SK-MEL-5 (cell line): ENCODE measurements around the gene TRMT1. TPM values are rescaled to one million over a fixed set of nuclear protein-coding genes. Genes with fewer than 3 reads are reported as not detected.

Experiments used
- DNase-seq: peaks from one replicate; pipeline ENCODE4 v3.0.0-alpha.2; 2016; ENCODE audit warnings: low read depth, low spot score
- in situ Hi-C: cut with HindIII; loops from 2 replicates; pipeline ENCODE4 v1.10.0; 2016; ENCODE audit warnings: low sequenced_read_pairs, high pct_unique_total_duplicates, low pct_unique_long_range_greater_than_20kb
- total RNA-seq: library from RNA; depleted of rRNA; stranded (reverse); fragments of >200 nt; shearing (Covaris generic); gene quantifications from 2 replicates; pipeline ENCODE4 v1.2.3, GENCODE V29; 2014

TRMT1 gene
- total RNA-seq, 1 experiment from 2014 or later, result 32.9 TPM

DNA sequence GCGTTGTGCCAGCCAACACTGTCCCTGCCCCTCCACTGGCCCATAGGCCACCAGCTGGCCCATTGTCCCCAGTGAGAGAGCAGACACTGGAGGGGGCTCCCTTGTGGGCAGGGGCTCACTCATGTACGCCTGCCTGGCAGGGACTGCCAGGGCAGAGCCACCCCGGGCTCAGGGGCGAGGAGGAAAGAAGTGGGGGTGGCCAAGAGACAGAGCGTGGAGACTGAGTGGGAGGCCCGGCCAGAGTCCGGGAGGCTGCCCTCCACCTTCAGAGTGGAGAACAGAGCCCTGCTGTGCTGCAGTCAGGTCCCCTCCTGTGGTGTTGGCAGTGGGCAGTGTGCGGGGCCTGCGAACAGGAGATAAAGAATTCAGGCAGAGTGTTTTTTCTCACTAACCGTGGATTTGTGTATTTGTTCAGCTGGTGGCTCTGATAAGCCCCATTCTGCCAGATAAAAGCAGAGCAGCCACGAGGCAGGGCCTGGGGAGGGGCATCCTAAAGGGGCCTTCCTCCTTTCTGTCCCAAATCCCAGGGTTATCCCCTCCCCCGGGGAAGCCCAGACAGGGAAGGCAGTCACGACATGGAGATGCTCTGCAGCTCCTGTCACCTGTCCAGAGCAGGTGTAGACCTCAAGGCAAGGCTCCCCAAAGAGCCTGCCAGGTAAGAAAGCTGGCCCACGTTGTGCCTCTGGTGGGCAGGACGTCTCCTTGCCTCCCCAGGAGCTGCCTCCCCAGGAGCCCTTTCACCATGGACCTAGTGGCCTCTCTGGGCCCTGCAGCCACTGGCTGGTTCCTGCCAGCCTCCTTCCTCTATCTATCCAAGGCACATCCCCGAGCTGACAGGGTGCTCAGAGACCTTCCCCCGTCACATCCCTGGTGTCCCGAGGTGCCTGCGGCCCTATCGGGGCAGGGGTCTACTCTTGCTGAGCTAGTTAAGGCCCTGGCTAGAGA, 46.9 kb downstream of the TRMT1 start:
- DNase-seq, result no peak
- in situ Hi-C loops, result no loop called here

GRCh38 chr19:13068085-13068846, 48.3 kb downstream of the TRMT1 start:
- in situ Hi-C loops, result no loop called here
- DNase-seq, result no peak

- in situ Hi-C loops, result no loop called here
- no peak for DNase-seq
Measured at GRCh38 chr19:13066933-13067807, 49.4 kb downstream of the TRMT1 start.

GRCh38 chr19:13066226-13066625, 50.3 kb downstream of the TRMT1 start:
- in situ Hi-C loops, result no loop called here

DNA sequence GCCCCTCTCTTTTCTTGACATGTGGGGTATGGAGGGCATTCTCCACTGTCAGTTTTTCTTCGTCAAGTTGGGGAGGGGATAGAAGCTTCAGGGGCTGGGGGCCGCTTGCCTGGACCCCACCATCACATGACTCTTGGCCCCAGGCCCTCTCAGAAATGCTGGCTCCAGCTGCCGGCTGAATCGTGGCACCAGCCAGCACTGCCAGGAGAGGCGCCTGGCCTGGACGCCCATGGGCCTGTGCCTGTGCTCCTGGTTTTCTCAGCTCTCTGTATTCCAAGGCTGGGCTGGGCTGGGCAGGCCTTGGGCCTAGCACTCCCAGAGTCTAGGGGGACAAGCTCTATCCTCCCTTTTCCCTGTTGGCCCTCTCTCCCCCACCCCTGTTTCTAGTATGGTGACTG, 52.4 kb downstream of the TRMT1 start:
- in situ Hi-C loops, result no loop called here
- no peak for DNase-seq

More at GRCh38 chr19:13066226-13066625, 50.3 kb downstream of the TRMT1 start:
- DNase-seq, result no peak

DNA sequence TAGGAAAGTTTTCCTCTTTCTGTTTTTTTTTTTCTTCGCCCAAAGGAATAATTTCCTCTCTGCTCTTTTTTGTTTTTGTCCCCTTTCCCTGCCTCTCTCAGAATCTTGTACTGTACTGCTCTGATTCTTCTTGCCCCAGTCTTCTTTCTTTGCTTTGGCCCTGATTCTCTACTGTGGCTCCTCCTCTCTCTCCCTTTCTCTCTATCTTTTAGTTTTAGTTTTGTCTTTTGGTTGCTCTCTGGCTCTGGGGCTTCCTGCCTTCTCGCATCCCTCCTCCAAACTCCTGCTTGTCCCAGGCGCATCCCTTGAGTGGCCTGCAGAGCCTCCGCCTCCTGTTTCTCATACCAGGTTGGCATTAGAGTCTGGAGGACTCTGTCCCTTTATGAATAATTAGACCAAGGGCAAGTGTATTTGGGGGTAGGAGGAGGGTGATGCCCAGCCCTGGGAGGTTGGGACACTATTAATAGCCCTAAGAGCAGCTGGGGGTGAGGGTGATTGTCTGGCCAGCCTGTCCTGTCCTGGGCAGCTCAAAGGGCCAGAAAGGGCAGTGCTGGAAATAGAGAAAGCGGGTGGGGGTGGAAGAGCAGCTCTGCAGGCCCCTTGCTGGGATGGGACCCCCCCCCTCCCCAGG, 53.0 kb downstream of the TRMT1 start:
- no peak for DNase-seq
- in situ Hi-C loops, result no loop called here

GRCh38 chr19:13062317-13062716, 54.2 kb downstream of the TRMT1 start:
- DNase-seq, result no peak
- in situ Hi-C loops, result no loop called here

GRCh38 chr19:13060964-13061927, 55.3 kb downstream of the TRMT1 start:
- peak; percentile 81 for DNase-seq
- in situ Hi-C loops, result no loop called here

DNA sequence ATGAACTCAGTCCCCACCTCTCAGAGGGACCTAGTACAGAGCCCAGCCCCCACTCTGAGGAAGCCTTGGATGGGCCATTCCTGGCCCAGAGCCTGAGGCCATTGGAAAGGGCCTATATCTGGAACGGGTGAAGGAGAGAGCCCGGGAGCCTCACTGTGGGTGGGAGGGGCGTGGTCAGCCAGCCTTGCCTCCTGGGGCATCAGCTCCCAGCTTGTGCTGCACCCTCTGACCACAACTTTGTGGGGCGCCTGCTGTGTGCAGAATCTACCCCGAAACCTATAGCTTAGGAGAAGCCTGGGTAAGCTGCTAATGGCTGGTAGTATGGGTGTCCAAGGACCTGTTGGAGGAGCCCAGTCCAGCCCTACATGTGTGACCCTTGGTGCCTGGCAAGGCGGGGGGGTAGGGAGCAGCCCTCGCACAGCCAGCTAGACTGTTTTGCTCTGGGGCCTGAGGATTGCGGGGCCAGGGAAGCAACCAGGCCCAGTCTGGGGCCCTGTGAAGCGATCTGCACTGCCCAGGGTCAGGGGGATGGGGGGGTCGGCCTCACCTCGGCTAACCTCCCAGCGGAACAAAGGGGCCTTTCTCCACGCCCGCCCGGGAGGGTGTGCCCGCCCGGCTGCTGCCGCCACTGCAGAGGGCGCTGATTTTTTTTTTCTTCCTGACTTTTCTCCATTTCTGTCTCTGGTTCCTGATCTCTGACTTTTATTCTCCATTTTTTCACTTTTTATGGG, 56.1 kb downstream of the TRMT1 start:
- in situ Hi-C loops, result no loop called here
- peak; percentile 91 for DNase-seq

GRCh38 chr19:13058951-13059660, 57.4 kb downstream of the TRMT1 start:
- in situ Hi-C loops, result no loop called here

DNA sequence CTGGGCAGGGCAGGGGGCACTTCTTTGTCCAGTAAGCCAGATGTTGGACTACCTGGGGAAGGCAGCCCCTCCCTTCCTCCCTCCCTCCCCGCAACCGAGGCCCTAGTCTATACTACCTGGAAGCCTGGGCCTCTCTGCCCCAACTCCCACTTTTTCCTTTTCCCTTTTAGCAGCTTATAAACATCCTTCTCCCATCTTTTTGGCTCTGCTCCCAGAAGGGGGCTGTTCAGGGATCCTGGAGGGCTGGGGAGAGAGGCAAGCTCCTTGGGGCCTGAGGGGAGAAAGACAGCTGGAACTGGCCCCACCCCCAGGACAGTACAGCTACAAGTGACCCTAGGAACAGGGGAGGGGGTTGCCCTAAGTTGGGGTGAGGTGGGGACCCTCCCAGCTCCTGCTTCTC, 58.8 kb downstream of the TRMT1 start:
- in situ Hi-C loops, result no loop called here
- DNase-seq, result no peak

More at GRCh38 chr19:13058951-13059660, 57.4 kb downstream of the TRMT1 start:
- DNase-seq, result no peak

- no peak for DNase-seq
- in situ Hi-C loops, result no loop called here
Measured at GRCh38 chr19:13057147-13057572, 59.4 kb downstream of the TRMT1 start.

GRCh38 chr19:13056052-13056660, 60.4 kb downstream of the TRMT1 start:
- DNase-seq, result no peak

GRCh38 chr19:13055213-13056051, 61.1 kb downstream of the TRMT1 start:
- no peak for DNase-seq
- in situ Hi-C loops, result no loop called here

More at GRCh38 chr19:13056052-13056660, 60.4 kb downstream of the TRMT1 start:
- in situ Hi-C loops, result no loop called here
